Mesendoderm (in vitro differentiated cells): Measurements from ENCODE around the gene GRB2.
"Not testable (repeated sequence)": the region's sequence is repeated elsewhere in the genome, so short reads cannot be mapped to it uniquely, and the experiment has no call there.

Source experiments
- DNase-seq: peaks from one replicate; pipeline ENCODE4 v3.0.0; 2013
- H2AK5ac ChIP-seq: 2 replicates; pipeline ENCODE4 v1.6.1; 2013; ENCODE audit warnings: low read length, inconsistent platforms
- H2BK120ac ChIP-seq: 2 replicates; pipeline ENCODE4 v1.6.1; 2013; ENCODE audit warnings: low read depth, mild to moderate bottlenecking, low read length, moderate library complexity, mixed read lengths
- H2BK15ac ChIP-seq: replicated peaks from 2 replicates; pipeline ENCODE4 v1.6.1; 2013; ENCODE audit warnings: low read depth, mild to moderate bottlenecking, moderate library complexity
- H2BK5ac ChIP-seq: 2 replicates; pipeline ENCODE4 v1.6.1; 2013; ENCODE audit warnings: low read length, inconsistent platforms
- H3K18ac ChIP-seq: 2 replicates; pipeline ENCODE4 v1.6.1; 2013; ENCODE audit warnings: mild to moderate bottlenecking, low read length, mixed read lengths
- H3K23ac ChIP-seq: one replicate; pipeline ENCODE4 v1.6.1; 2013; ENCODE audit warnings: low read length
- H3K27ac ChIP-seq: 2 replicates; pipeline ENCODE4 v1.5.1; 2013; ENCODE audit warnings: low read depth, mild to moderate bottlenecking, inconsistent platforms, low read length, moderate library complexity
- H3K27me3 ChIP-seq: 2 replicates; pipeline ENCODE4 v1.6.1; 2013; ENCODE audit warnings: low read length, control low read depth, mild to moderate bottlenecking, inconsistent platforms; ENCODE audit not compliant: insufficient read depth, poor library complexity
- H3K36me3 ChIP-seq: 2 replicates; pipeline ENCODE4 v1.6.1; 2013; ENCODE audit warnings: low read length, inconsistent platforms; ENCODE audit not compliant: control insufficient read depth, insufficient read depth
- H3K4ac ChIP-seq: one replicate; pipeline ENCODE4 v1.6.1; 2013; ENCODE audit warnings: low read depth, mild to moderate bottlenecking, low read length, moderate library complexity
- H3K4me1 ChIP-seq: 2 replicates; pipeline ENCODE4 v1.6.1; 2013; ENCODE audit warnings: low read depth, low read length, inconsistent platforms; ENCODE audit not compliant: control insufficient read depth
- H3K4me2 ChIP-seq: 2 replicates; pipeline ENCODE4 v1.6.1; 2013; ENCODE audit warnings: low read length
- H3K4me3 ChIP-seq: 2 replicates; pipeline ENCODE4 v1.5.1; 2013; ENCODE audit warnings: mild to moderate bottlenecking, low read length
- H3K56ac ChIP-seq: one replicate; pipeline ENCODE4 v1.6.1; 2013; ENCODE audit warnings: low read length
- H3K79me1 ChIP-seq: 2 replicates; pipeline ENCODE4 v1.6.1; 2013; ENCODE audit warnings: low read length, inconsistent platforms
- H3K79me2 ChIP-seq: 2 replicates; pipeline ENCODE4 v1.6.1; 2013; ENCODE audit warnings: mild to moderate bottlenecking, low read length; ENCODE audit not compliant: control insufficient read depth, insufficient read depth
- H3K9ac ChIP-seq: 2 replicates; pipeline ENCODE4 v1.6.1; 2013; ENCODE audit warnings: low read length, inconsistent platforms
- H4K5ac ChIP-seq: one replicate; pipeline ENCODE4 v1.6.1; 2013; ENCODE audit warnings: low read length
- H4K8ac ChIP-seq: one replicate; pipeline ENCODE4 v1.6.1; 2013; ENCODE audit warnings: low read depth, mild to moderate bottlenecking, control low read depth, low read length, moderate library complexity
- WGBS: extraction: QIAGEN DNeasy Blood & Tissue Kit; methylation state at CpG from one replicate; pipeline ENCODE4 v1.1.7; 2013; ENCODE audit warnings: low lambda C conversion rate, missing lambda C conversion rate; ENCODE audit not compliant: insufficient coverage; ENCODE audit errors: extremely low coverage; 5-methylcytosine and 5-hydroxymethylcytosine counted together

Gene GRB2

GRCh38 chr17:75370286-75370915 lies 35.1 kb downstream of the GRB2 start:
- Histone ChIP-seq H3K18ac (no peak overlapping the region), H2AK5ac (no peak overlapping the region), H3K27ac (no peak overlapping the region), H3K79me2 (peaks cover 43% of the 10 kb centered on the region), H2BK15ac (no peak overlapping the region), H3K4ac (no peak overlapping the region), H2BK5ac (no peak overlapping the region), H2BK120ac (no peak overlapping the region), H3K56ac (no peak overlapping the region), H3K4me3 (no peak overlapping the region), H4K5ac (no peak overlapping the region), H3K79me1 (peaks cover 18% of the 10 kb centered on the region), H3K23ac (no peak overlapping the region), H3K4me2 (no peak overlapping the region), H3K36me3 (no peaks in the 10 kb centered on the region), H3K27me3 (no peaks in the 10 kb centered on the region), H3K4me1 (peaks cover 3% of the 10 kb centered on the region), H4K8ac (no peak overlapping the region), H3K9ac (no peak overlapping the region)
- no CpG with 5 or more reads among the region's 8 CpGs for WGBS
- no peak for DNase-seq

- DNase-seq, result peak; percentile 89
- H3K79me1 ChIP-seq, result peaks cover 15% of the 10 kb centered on the region
- not testable (repeated sequence) for H2AK5ac ChIP-seq, H3K27ac ChIP-seq, H3K23ac ChIP-seq, H3K36me3 ChIP-seq, H4K5ac ChIP-seq, H3K27me3 ChIP-seq, H3K4ac ChIP-seq, H4K8ac ChIP-seq, H3K4me2 ChIP-seq, H3K4me1 ChIP-seq, H2BK5ac ChIP-seq, H3K56ac ChIP-seq, H2BK15ac ChIP-seq, H3K4me3 ChIP-seq, H2BK120ac ChIP-seq, H3K18ac ChIP-seq, H3K9ac ChIP-seq
- peaks cover 47% of the 10 kb centered on the region for H3K79me2 ChIP-seq
- WGBS, result no CpG with 5 or more reads among the region's 25 CpGs
Observed at GRCh38 chr17:75367838-75368789, 37.4 kb downstream of the GRB2 start.

GRCh38 chr17:75367312-75367711 lies 38.2 kb downstream of the GRB2 start:
- peak; percentile 56 for DNase-seq
- Histone ChIP-seq H3K79me2 (peaks cover 48% of the 10 kb centered on the region), H2BK120ac (no peak overlapping the region), H3K9ac (no peak overlapping the region), H3K27ac (no peak overlapping the region), H3K4me3 (no peak overlapping the region), H3K36me3 (no peaks in the 10 kb centered on the region), H3K18ac (no peak overlapping the region), H3K4me2 (no peak overlapping the region), H4K8ac (no peak overlapping the region), H3K79me1 (peaks cover 14% of the 10 kb centered on the region), H2AK5ac (no peak overlapping the region), H2BK15ac (no peak overlapping the region), H4K5ac (no peak overlapping the region), H3K56ac (no peak overlapping the region), H3K27me3 (no peaks in the 10 kb centered on the region), H3K4ac (no peak overlapping the region), H2BK5ac (no peak overlapping the region), H3K23ac (no peak overlapping the region), H3K4me1 (peaks cover 3% of the 10 kb centered on the region)
- WGBS, result no CpG with 5 or more reads among the region's 1 CpG

GRCh38 chr17:75366432-75366831 lies 39.0 kb downstream of the GRB2 start:
- peaks cover 10% of the 10 kb centered on the region for H3K79me1 ChIP-seq
- H2BK5ac ChIP-seq, result no peak overlapping the region
- no peak overlapping the region for H3K23ac ChIP-seq
- no peak overlapping the region for H4K5ac ChIP-seq
- H3K27ac ChIP-seq, result no peak overlapping the region
- DNase-seq, result no peak
- H3K27me3 ChIP-seq, result no peaks in the 10 kb centered on the region
- no peak overlapping the region for H4K8ac ChIP-seq
- WGBS, result no CpG with 5 or more reads among the region's 6 CpGs
- H2BK15ac ChIP-seq, result no peak overlapping the region
- peaks cover 2% of the 10 kb centered on the region for H3K4me1 ChIP-seq
- no peaks in the 10 kb centered on the region for H3K36me3 ChIP-seq
- no peak overlapping the region for H3K4me2 ChIP-seq
- no peak overlapping the region for H2BK120ac ChIP-seq
- peaks cover 42% of the 10 kb centered on the region for H3K79me2 ChIP-seq
- no peak overlapping the region for H3K4ac ChIP-seq
- H3K56ac ChIP-seq, result no peak overlapping the region
- H3K18ac ChIP-seq, result no peak overlapping the region
- H3K4me3 ChIP-seq, result no peak overlapping the region
- no peak overlapping the region for H3K9ac ChIP-seq
- no peak overlapping the region for H2AK5ac ChIP-seq

GRCh38 chr17:75365931-75366275 lies 39.6 kb downstream of the GRB2 start:
- Histone ChIP-seq H3K79me1 (peaks cover 10% of the 10 kb centered on the region), H2BK120ac (no peak overlapping the region), H3K56ac (no peak overlapping the region), H3K4me3 (no peak overlapping the region), H2AK5ac (no peak overlapping the region), H3K27ac (no peak overlapping the region), H3K4me1 (no peaks in the 10 kb centered on the region), H3K79me2 (peaks cover 42% of the 10 kb centered on the region), H3K23ac (no peak overlapping the region), H4K5ac (no peak overlapping the region), H2BK15ac (no peak overlapping the region), H3K36me3 (no peaks in the 10 kb centered on the region), H2BK5ac (no peak overlapping the region), H4K8ac (no peak overlapping the region), H3K4me2 (no peak overlapping the region), H3K27me3 (no peaks in the 10 kb centered on the region), H3K9ac (no peak overlapping the region), H3K18ac (no peak overlapping the region), H3K4ac (no peak overlapping the region)
- WGBS, result 100% methylated on average over 1 of the region's 6 CpGs
- no peak for DNase-seq
